SH-SY5Y (cell line): ENCODE results near the gene MAP7D3.

Experiments used
- GATA2 ChIP-seq: IDR thresholded peaks from 2 replicates; pipeline ENCODE4 v1.6.1; 2011; ENCODE audit warnings: mild to moderate bottlenecking, low read depth, low read length
- GATA3 ChIP-seq: IDR thresholded peaks from 2 replicates; pipeline ENCODE4 v1.6.1; 2011; ENCODE audit warnings: low read depth, mild to moderate bottlenecking, low read length, moderate library complexity

DNA sequence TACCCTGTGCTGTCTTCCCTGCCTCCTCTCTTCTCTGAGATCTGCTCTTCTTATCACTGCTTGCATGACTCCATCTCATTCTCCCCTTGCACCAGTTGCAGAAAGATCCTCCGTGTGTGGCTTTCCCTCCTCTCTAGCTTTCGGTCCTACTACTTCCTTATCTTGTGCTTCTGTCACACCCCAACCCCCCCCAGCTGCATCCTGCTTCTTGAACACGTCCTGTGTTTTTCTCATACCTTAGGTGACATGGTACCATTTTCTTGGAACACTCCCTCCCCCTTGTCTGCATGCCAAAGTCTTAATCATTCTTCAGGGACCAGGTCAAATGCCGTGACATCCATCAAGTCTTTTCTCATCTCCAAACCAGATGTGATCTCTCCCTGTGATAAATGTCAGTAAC, 57.4 kb downstream of the MAP7D3 start:
- TF ChIP-seq GATA2 (no peak), GATA3 (no peak)
